HEK293T (cell line): ENCODE data around the gene C1orf167.

Experiments used
- ARNT ChIP-seq: fragments of 450-650 bp; IDR thresholded peaks from 2 replicates; pipeline ENCODE4 v1.6.1; 2017; ENCODE audit warnings: mild to moderate bottlenecking
- BHLHE40 ChIP-seq: fragments of 450-650 bp; IDR thresholded peaks from 2 replicates; pipeline ENCODE4 v1.6.1; 2016; ENCODE audit warnings: mild to moderate bottlenecking, moderate library complexity, borderline replicate concordance
- ELF4 ChIP-seq: fragments of 450-650 bp; IDR thresholded peaks from 2 replicates; pipeline ENCODE4 v1.6.1; 2017; ENCODE audit warnings: antibody characterized with exemption
- SP1 ChIP-seq: fragments of 450-650 bp; IDR thresholded peaks from 2 replicates; pipeline ENCODE4 v1.6.1; 2017

GRCh38 chr1:11766429-11766776 is 4.4 kb downstream of the C1orf167 start:
- no peak for TF ChIP-seq ELF4
- no peak for TF ChIP-seq BHLHE40
- TF ChIP-seq SP1, result no peak
- TF ChIP-seq ARNT, result no peak
